K562 (cell line): ENCODE results near the gene RNF167. TPM values are rescaled to one million over a fixed set of nuclear protein-coding genes. Genes with fewer than 3 reads are reported as not detected.

Source experiments
- BDP1 ChIP-seq: IDR thresholded peaks from 3 replicates; pipeline ENCODE4 v1.6.1; 2011; ENCODE audit not compliant: insufficient read length, insufficient read depth
- BHLHE40 ChIP-seq: IDR thresholded peaks from 2 replicates; pipeline ENCODE4 v1.6.1; 2011; ENCODE audit warnings: low read length, improper control_type of control experiment
- C11orf30 ChIP-seq: fragments of 450-650 bp; IDR thresholded peaks from 2 replicates; pipeline ENCODE4 v1.6.1; 2016; ENCODE audit warnings: low read depth, mild to moderate bottlenecking
- CREB3L1 ChIP-seq: fragments of 450-650 bp; IDR thresholded peaks from 2 replicates; pipeline ENCODE4 v1.6.1; 2014; ENCODE audit warnings: low read depth, mild to moderate bottlenecking, moderate library complexity, borderline replicate concordance
- E2F8 ChIP-seq: fragments of 450-650 bp; IDR thresholded peaks from 2 replicates; pipeline ENCODE4 v1.7.1; 2018; ENCODE audit warnings: mild to moderate bottlenecking, low read depth; ENCODE audit not compliant: partially characterized antibody
- KLF13 ChIP-seq: fragments of 450-650 bp; IDR thresholded peaks from 2 replicates; pipeline ENCODE4 v1.6.1; 2016; ENCODE audit warnings: missing genetic modification characterization, low read depth, mild to moderate bottlenecking, missing compliant biosample characterization, moderate library complexity, borderline replicate concordance
- NR0B1 ChIP-seq: fragments of 450-650 bp; IDR thresholded peaks from one replicate; pipeline ENCODE4 v1.6.1; 2018; ENCODE audit warnings: mild to moderate bottlenecking, moderate library complexity; ENCODE audit not compliant: partially characterized antibody
- PURB ChIP-seq: sonication (generic); formaldehyde crosslinking; IDR thresholded peaks from 2 replicates; pipeline ENCODE4 v1.9.0; 2021; ENCODE audit warnings: low read depth, mild to moderate bottlenecking, missing genetic modification reagents
- SIX5 ChIP-seq, 2 experiments: IDR thresholded peaks; 2 replicates each; pipeline ENCODE4 v1.6.1; 2011; ENCODE audit warnings: low read length in 2 of 2, borderline replicate concordance in 1 of 2, low read depth in 1 of 2, mild to moderate bottlenecking in 1 of 2, moderate library complexity in 1 of 2; ENCODE audit not compliant: insufficient read depth in 1 of 2
- ZBTB7A ChIP-seq: IDR thresholded peaks from 2 replicates; pipeline ENCODE4 v1.6.1; 2011; ENCODE audit warnings: low read depth, mild to moderate bottlenecking, low read length, moderate library complexity, borderline replicate concordance; ENCODE audit not compliant: control insufficient read depth
- ZNF431 ChIP-seq: sonication (generic); formaldehyde crosslinking; IDR thresholded peaks from 2 replicates; pipeline ENCODE4 v1.8.0; 2022; ENCODE audit warnings: mild to moderate bottlenecking, missing genetic modification reagents
- ZNF655 ChIP-seq: fragments of 250-450 bp; sonication (Bioruptor Pico); IDR thresholded peaks from 2 replicates; pipeline ENCODE4 v1.5.0; 2021
- polyA plus RNA-seq, 8 experiments: library from polyadenylated mRNA; depleted of rRNA in 4 of 8; stranded (reverse) in 5 of 8; unstranded in 3 of 8; fragments of >200 nt; fragmentation: Nextera tagmentation in 2 of 8; fragmentation: Illumina TruSeq in 1 of 8; extraction: Ambion mirVana in 2 of 8; extraction: Trizol in 1 of 8; gene quantifications; 2 replicates each; pipeline versions ENCODE4 v1.2.1 to v1.2.3, GENCODE V29; 2011 to 2014; ENCODE audit warnings: inconsistent platforms in 1 of 8, missing spikeins in 1 of 8
- total RNA-seq, 7 experiments: library from RNA; depleted of rRNA in 6 of 7; stranded (reverse); fragments of >200 nt in 6 of 7; fragmentation: Illumina TruSeq in 2 of 7; extraction: Trizol in 2 of 7; gene quantifications; 2 replicates each; pipeline versions ENCODE4 v1.2.1 to v1.2.3, GENCODE V29; 2011 to 2021; ENCODE audit warnings: low replicate concordance in 1 of 7
- TF ChIP-seq, protein P1 (sequence below): sonication (generic); formaldehyde crosslinking; IDR thresholded peaks from 2 replicates; pipeline ENCODE4 v1.8.0; 2022; ENCODE audit warnings: missing genetic modification reagents, mild to moderate bottlenecking, borderline replicate concordance
- TF ChIP-seq, protein P2 (sequence below): fragments of 450-650 bp; IDR thresholded peaks from 2 replicates; pipeline ENCODE4 v1.6.1; 2016

RNF167 gene
- total and polyA plus RNA-seq, 9 of the 15 experiments (the other 6 are each of a cell fraction or from before 2014, with no cell fraction given), result 16.5 to 143 (median 45.5) TPM

- TF ChIP-seq, protein P1, sequence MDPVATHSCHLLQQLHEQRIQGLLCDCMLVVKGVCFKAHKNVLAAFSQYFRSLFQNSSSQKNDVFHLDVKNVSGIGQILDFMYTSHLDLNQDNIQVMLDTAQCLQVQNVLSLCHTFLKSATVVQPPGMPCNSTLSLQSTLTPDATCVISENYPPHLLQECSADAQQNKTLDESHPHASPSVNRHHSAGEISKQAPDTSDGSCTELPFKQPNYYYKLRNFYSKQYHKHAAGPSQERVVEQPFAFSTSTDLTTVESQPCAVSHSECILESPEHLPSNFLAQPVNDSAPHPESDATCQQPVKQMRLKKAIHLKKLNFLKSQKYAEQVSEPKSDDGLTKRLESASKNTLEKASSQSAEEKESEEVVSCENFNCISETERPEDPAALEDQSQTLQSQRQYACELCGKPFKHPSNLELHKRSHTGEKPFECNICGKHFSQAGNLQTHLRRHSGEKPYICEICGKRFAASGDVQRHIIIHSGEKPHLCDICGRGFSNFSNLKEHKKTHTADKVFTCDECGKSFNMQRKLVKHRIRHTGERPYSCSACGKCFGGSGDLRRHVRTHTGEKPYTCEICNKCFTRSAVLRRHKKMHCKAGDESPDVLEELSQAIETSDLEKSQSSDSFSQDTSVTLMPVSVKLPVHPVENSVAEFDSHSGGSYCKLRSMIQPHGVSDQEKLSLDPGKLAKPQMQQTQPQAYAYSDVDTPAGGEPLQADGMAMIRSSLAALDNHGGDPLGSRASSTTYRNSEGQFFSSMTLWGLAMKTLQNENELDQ (CRISPR knock-in tag), result peak; percentile 89; the same call in 1 of the 2 replicates
- TF ChIP-seq NR0B1, result no peak
- TF ChIP-seq, protein P2, sequence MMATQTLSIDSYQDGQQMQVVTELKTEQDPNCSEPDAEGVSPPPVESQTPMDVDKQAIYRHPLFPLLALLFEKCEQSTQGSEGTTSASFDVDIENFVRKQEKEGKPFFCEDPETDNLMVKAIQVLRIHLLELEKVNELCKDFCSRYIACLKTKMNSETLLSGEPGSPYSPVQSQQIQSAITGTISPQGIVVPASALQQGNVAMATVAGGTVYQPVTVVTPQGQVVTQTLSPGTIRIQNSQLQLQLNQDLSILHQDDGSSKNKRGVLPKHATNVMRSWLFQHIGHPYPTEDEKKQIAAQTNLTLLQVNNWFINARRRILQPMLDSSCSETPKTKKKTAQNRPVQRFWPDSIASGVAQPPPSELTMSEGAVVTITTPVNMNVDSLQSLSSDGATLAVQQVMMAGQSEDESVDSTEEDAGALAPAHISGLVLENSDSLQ, result peak; percentile 60; the same call in 1 of the 2 replicates
- peak; percentile 97 for TF ChIP-seq ZBTB7A
- TF ChIP-seq ZNF431 (CRISPR knock-in tag), result 0 out of 2 replicates have a peak, but pooled peaks have one; percentile 64
- peak; percentile 51 for TF ChIP-seq BHLHE40
- TF ChIP-seq C11orf30, result peak; percentile 86
- peak; percentile 54; the same call in 1 of the 2 replicates for TF ChIP-seq KLF13 (tag)
- TF ChIP-seq CREB3L1, result peak; percentile 61; the same call in 1 of the 2 replicates
- TF ChIP-seq BDP1, result no peak
- peak; percentile 70 for TF ChIP-seq E2F8
- TF ChIP-seq SIX5 (IDR thresholded peaks at IDR 0.05; ENCODE audit: borderline replicate concordance in 1 of 2, insufficient read depth in 1 of 2, low read depth in 1 of 2, low read length in 2 of 2), result peak; percentile 17 to 25; a peak in 1 of 4 replicates
- TF ChIP-seq ZNF655 (CRISPR knock-in tag), result no peak
- no peak for TF ChIP-seq PURB (CRISPR knock-in tag)
These were observed 47.1 kb downstream of the RNF167 start, which contains the start of gene CAMTA2 (continued) for GRCh38 chr17:4986951-4987766.
